H1 (cell line): Measurements from ENCODE around the gene RHD. TPM values are rescaled to one million over a fixed set of nuclear protein-coding genes. Genes with fewer than 3 reads are reported as not detected.
"Not testable (repeated sequence)": the region's sequence is repeated elsewhere in the genome, so short reads cannot be mapped to it uniquely, and the experiment has no call there.

Experiments
- CTCF ChIA-PET: fragments of 300-600 bp; sonication (Branson Sonifier 250); formaldehyde crosslinking; loops from one replicate; lab custom pipeline; 2021; ENCODE audit not compliant: partially characterized antibody; lab: Charles Lee
- POLR2A ChIA-PET: fragments of 300-600 bp; sonication (Branson Sonifier 250); formaldehyde crosslinking; loops from one replicate; lab custom pipeline; 2021; ENCODE audit warnings: inconsistent platforms; ENCODE audit not compliant: partially characterized antibody; lab: Charles Lee
- DNase-seq, 2 experiments: peaks; one replicate each; pipeline versions ENCODE4 v3.0.0 to v3.0.0-alpha.2; 2010 to 2022; ENCODE audit warnings: low spot score in 2 of 2, low read depth in 1 of 2, mixed read lengths in 1 of 2
- FAIRE-seq: peaks from 2 replicates; lab custom pipeline; 2011; peaks lifted over from hg19 to GRCh38; lab: Jason Lieb, UNC
- H2AFZ ChIP-seq: 2 replicates; pipeline ENCODE4 v1.8.1; 2012; ENCODE audit warnings: low read length, inconsistent platforms
- H2AK5ac ChIP-seq: 2 replicates; pipeline ENCODE4 v1.6.1; 2013; ENCODE audit warnings: low read depth, low read length
- H2BK120ac ChIP-seq: replicated peaks from 2 replicates; pipeline ENCODE3; 2013; ENCODE audit warnings: low read depth, low read length, inconsistent platforms
- H2BK12ac ChIP-seq: 2 replicates; pipeline ENCODE4 v1.6.1; 2013; ENCODE audit warnings: low read depth, low read length
- H2BK15ac ChIP-seq: 2 replicates; pipeline ENCODE4 v1.6.1; 2013; ENCODE audit warnings: low read length
- H2BK20ac ChIP-seq: 2 replicates; pipeline ENCODE4 v1.6.1; 2013; ENCODE audit warnings: low read length
- H2BK5ac ChIP-seq: 2 replicates; pipeline ENCODE4 v1.6.1; 2013; ENCODE audit warnings: low read depth, low read length
- H3K14ac ChIP-seq: 2 replicates; pipeline ENCODE4 v1.6.1; 2013; ENCODE audit warnings: inconsistent platforms; ENCODE audit not compliant: insufficient read length
- H3K18ac ChIP-seq: 2 replicates; pipeline ENCODE4 v1.6.1; 2013; ENCODE audit warnings: low read length; ENCODE audit errors: extremely low read depth
- H3K23ac ChIP-seq: 2 replicates; pipeline ENCODE4 v1.6.1; 2013; ENCODE audit warnings: inconsistent platforms; ENCODE audit not compliant: insufficient read length
- H3K23me2 ChIP-seq: 2 replicates; pipeline ENCODE4 v1.6.1; 2013; ENCODE audit warnings: low read depth, low read length
- H3K27ac ChIP-seq: 2 replicates; pipeline ENCODE4 v1.6.1; 2011; ENCODE audit warnings: low read depth, low read length, inconsistent platforms
- H3K27me3 ChIP-seq, 4 experiments: replicated peaks in 1 of 4; 1 replicate in 1 of 4; 2 replicates in 3 of 4; pipeline versions ENCODE4 v1.6.1 to v1.8.1; 2011 to 2013; ENCODE audit warnings: low read length in 3 of 4, mild to moderate bottlenecking in 3 of 4, inconsistent platforms in 2 of 4, mixed read lengths in 2 of 4, moderate library complexity in 1 of 4; ENCODE audit not compliant: control insufficient read depth in 3 of 4, insufficient read depth in 3 of 4; ENCODE audit errors: extremely low read depth in 1 of 4
- H3K36me3 ChIP-seq, 4 experiments: 2 replicates each; pipeline versions ENCODE4 v1.6.1 to v1.8.1; 2011 to 2013; ENCODE audit warnings: mild to moderate bottlenecking in 4 of 4, low read length in 3 of 4, moderate library complexity in 2 of 4, control low read depth in 1 of 4, inconsistent platforms in 1 of 4; ENCODE audit not compliant: insufficient read depth in 4 of 4, control insufficient read depth in 2 of 4
- H3K4ac ChIP-seq: replicated peaks from 2 replicates; pipeline ENCODE3; 2013; ENCODE audit warnings: low read length, low read depth, mixed read lengths, inconsistent platforms; ENCODE audit not compliant: insufficient read length
- H3K4me1 ChIP-seq, 4 experiments: replicated peaks in 1 of 4; 1 replicate in 1 of 4; 2 replicates in 3 of 4; pipeline versions ENCODE4 v1.6.1 to v1.8.1; 2011 to 2013; ENCODE audit warnings: low read length in 3 of 4, inconsistent platforms in 2 of 4, mixed read lengths in 1 of 4; ENCODE audit not compliant: insufficient read depth in 4 of 4, control insufficient read depth in 3 of 4
- H3K4me2 ChIP-seq, 2 experiments: 2 replicates each; pipeline versions ENCODE4 v1.6.1 to v1.8.1; 2011 to 2013; ENCODE audit warnings: low read depth in 2 of 2, low read length in 2 of 2, control low read depth in 1 of 2, inconsistent platforms in 1 of 2, mild to moderate bottlenecking in 1 of 2; ENCODE audit not compliant: insufficient read depth in 1 of 2
- H3K4me3 ChIP-seq, 4 experiments: fragments of 200-600, 300-600 bp in 1 of 4; sonication (generic), shearing (Covaris generic), sonication (Bioruptor Twin) in 1 of 4; 2 replicates each; pipeline versions ENCODE4 v1.5.1 to v1.8.1; 2011 to 2016; ENCODE audit warnings: low read length in 4 of 4, low read depth in 3 of 4, control low read depth in 2 of 4, inconsistent platforms in 2 of 4, mild to moderate bottlenecking in 2 of 4, mixed read lengths in 1 of 4, moderate library complexity in 1 of 4; ENCODE audit not compliant: insufficient read depth in 2 of 4; ENCODE audit errors: extremely low read depth in 1 of 4
- H3K56ac ChIP-seq: replicated peaks from 2 replicates; pipeline ENCODE3; 2013; ENCODE audit warnings: low read depth, mild to moderate bottlenecking, mixed read lengths, low read length, inconsistent platforms; ENCODE audit not compliant: insufficient read length
- H3K79me1 ChIP-seq: 2 replicates; pipeline ENCODE4 v1.6.1; 2013; ENCODE audit warnings: low read depth, low read length, control low read depth
- H3K79me2 ChIP-seq, 2 experiments: 2 replicates each; pipeline versions ENCODE4 v1.6.1 to v1.8.1; 2012 to 2013; ENCODE audit warnings: low read length in 2 of 2, mild to moderate bottlenecking in 2 of 2, inconsistent platforms in 1 of 2; ENCODE audit not compliant: insufficient read depth in 2 of 2, control insufficient read depth in 1 of 2
- H3K9ac ChIP-seq, 4 experiments: replicated peaks in 1 of 4; 1 replicate in 1 of 4; 2 replicates in 3 of 4; pipeline versions ENCODE4 v1.6.1 to v1.8.1; 2011 to 2013; ENCODE audit warnings: low read depth in 3 of 4, low read length in 3 of 4, control low read depth in 2 of 4, mild to moderate bottlenecking in 2 of 4, moderate library complexity in 2 of 4, inconsistent platforms in 1 of 4; ENCODE audit errors: extremely low read depth in 1 of 4
- H3K9me3 ChIP-seq, 2 experiments: 2 replicates each; pipeline versions ENCODE4 v1.6.1 to v1.8.1; 2012 to 2013; ENCODE audit warnings: mild to moderate bottlenecking in 2 of 2, moderate library complexity in 2 of 2, control low read depth in 1 of 2, inconsistent platforms in 1 of 2, low read depth in 1 of 2, low read length in 1 of 2, mixed read lengths in 1 of 2; ENCODE audit not compliant: insufficient read depth in 2 of 2
- H4K20me1 ChIP-seq, 2 experiments: replicated peaks in 1 of 2; 2 replicates each; pipeline versions ENCODE3 to v1.8.1; 2011 to 2013; ENCODE audit warnings: inconsistent platforms in 2 of 2, low read length in 2 of 2, mild to moderate bottlenecking in 1 of 2; ENCODE audit not compliant: insufficient read depth in 2 of 2, control insufficient read depth in 1 of 2
- H4K5ac ChIP-seq: 2 replicates; pipeline ENCODE4 v1.6.1; 2013; ENCODE audit warnings: low read length, low read depth, mixed read lengths, inconsistent platforms; ENCODE audit not compliant: insufficient read length
- H4K8ac ChIP-seq: 2 replicates; pipeline ENCODE4 v1.8.0; 2013; ENCODE audit warnings: mild to moderate bottlenecking, moderate library complexity, low read length, inconsistent platforms; ENCODE audit not compliant: insufficient read depth; ENCODE audit errors: extremely low read depth
- H4K91ac ChIP-seq: replicated peaks from 2 replicates; pipeline ENCODE3; 2013; ENCODE audit warnings: low read length, mixed read lengths, inconsistent platforms; ENCODE audit not compliant: insufficient read length
- EGR1 ChIP-seq: IDR thresholded peaks from 2 replicates; pipeline ENCODE4 v1.6.1; 2011; ENCODE audit warnings: low read depth, low read length, borderline replicate concordance
- NRF1 ChIP-seq: IDR thresholded peaks from 2 replicates; pipeline ENCODE4 v1.6.1; 2011; ENCODE audit warnings: mild to moderate bottlenecking, low read depth, low read length, improper control_type of control experiment
- TAF1 ChIP-seq: IDR thresholded peaks from 2 replicates; pipeline ENCODE4 v1.6.1; 2011; ENCODE audit warnings: mild to moderate bottlenecking, low read depth, low read length
- WGBS, 2 experiments: shearing (Covaris generic) in 1 of 2; methylation state at CpG; one replicate each; pipeline versions ENCODE4 v1.1.6 to v1.1.7; 2013 to 2015; ENCODE audit warnings: low lambda C conversion rate in 2 of 2, mixed read lengths in 2 of 2, inconsistent platforms in 1 of 2, low coverage in 1 of 2, missing lambda C conversion rate in 1 of 2; ENCODE audit not compliant: insufficient replicate concordance in 2 of 2, insufficient coverage in 1 of 2, insufficient read length in 1 of 2; ENCODE audit errors: extremely low coverage in 1 of 2, missing lambda C conversion rate in 1 of 2; 5-methylcytosine and 5-hydroxymethylcytosine counted together
- polyA plus RNA-seq, 7 experiments: library from polyadenylated mRNA; depleted of rRNA in 3 of 7; stranded (reverse) in 5 of 7; unstranded in 2 of 7; fragments of >200 nt in 5 of 7; fragments of 200-250 nt in 2 of 7; gene quantifications; 1 replicate in 5 of 7; 2 replicates in 1 of 7; 4 replicates in 1 of 7; pipeline versions ENCODE4 v1.2.1 to v1.2.3, GENCODE V29; 2011 to 2013; ENCODE audit warnings: missing spikeins in 2 of 7, mixed read lengths in 2 of 7
- total RNA-seq: library from RNA; stranded (reverse); fragmentation: NEBNext Ultra II Directional; extraction: Animal tissue kit (Norgen Biotek cat#: 25700); gene quantifications from 2 replicates; pipeline ENCODE4 v1.2.1, GENCODE V29; 2021

Gene RHD
- total and polyA plus RNA-seq, 2 of the 8 experiments (the other 6 are each of a cell fraction or from before 2014, with no cell fraction given): 0.21 TPM; not detected in 1

GRCh38 chr1:25267288-25268142, 4.8 kb upstream of the RHD start:
- 1% methylated on average over 30 of the region's 56 CpGs; no CpG with 5 or more reads in 1 of the 2 experiments for WGBS, 2 experiments
- not testable (repeated sequence) for H2BK120ac ChIP-seq, H4K91ac ChIP-seq, H3K4ac ChIP-seq, H4K5ac ChIP-seq, H3K27me3 ChIP-seq, H4K20me1 ChIP-seq, H3K36me3 ChIP-seq, H4K8ac ChIP-seq
- H3K4me2 ChIP-seq: peak overlapping the region; percentile 73 to 85
- peak overlapping the region in 1 of 4 experiments; percentile 75; a peak in 1 of 7 replicates for H3K9ac ChIP-seq
- H3K4me3 ChIP-seq: peak overlapping the region; percentile 34 to 75 (median 51)
- H2AFZ ChIP-seq: peak overlapping the region; percentile 82; the same call in 1 of the 2 replicates
- POLR2A ChIA-PET: interaction anchor here (1.0 kb wide), 1 partner anchor 19 kb away, joined by 3 read pairs; no protein-coding TSS in a partner anchor
- peak in 1 of 2 experiments; percentile 94 for DNase-seq
- TF ChIP-seq TAF1 (0 out of 2 replicates have a peak, but pooled peaks have one; percentile 26), EGR1 (peak; percentile 28; the same call in 1 of the 2 replicates), NRF1 (peak; percentile 35)
- TF ChIP-seq, all 59 proteins: peak for 3; not testable (repeated sequence) for 56
- H3K23ac ChIP-seq, H2BK15ac ChIP-seq, H3K27ac ChIP-seq, H3K9me3 ChIP-seq, CTCF ChIA-PET, H3K4me1 ChIP-seq, H3K79me1 ChIP-seq, H2BK20ac ChIP-seq, H3K14ac ChIP-seq, H2AK5ac ChIP-seq, H3K79me2 ChIP-seq, H3K23me2 ChIP-seq, H2BK12ac ChIP-seq, H3K18ac ChIP-seq, H2BK5ac ChIP-seq, H3K56ac ChIP-seq: not testable (repeated sequence)
- FAIRE-seq: peak; percentile 81
